ENCODE results near the gene CRLF1. TPM values are rescaled to one million over a fixed set of nuclear protein-coding genes. Genes with fewer than 3 reads are reported as not detected.

Gene CRLF1
- total RNA-seq, 1 experiment from 2014 or later: 16.2 TPM

- H3K27me3 Mint-ChIP-seq (ENCODE audit: low read depth): peaks cover 60% of the 10 kb centered on the region
Measured at GRCh38 chr19:18620311-18620710, 13.7 kb upstream of the CRLF1 start.

More at GRCh38 chr19:18620311-18620710, 13.7 kb upstream of the CRLF1 start:
- H2AFZ ChIP-seq (ENCODE audit: low read length): no peak overlapping the region
- Mint-ChIP-seq H3K4me1 (no peaks in the 10 kb centered on the region), H3K36me3 (ENCODE audit: insufficient read depth in 1 of 3, low read depth in 3 of 3) (peaks cover 0 to 7% (median 4%) of the 10 kb centered on the region in 3 experiments; a peak in 4 of 7 replicates), H3K27ac (no peak overlapping the region), H3K4me3 (no peak overlapping the region), H3K9me3 (peaks cover 5 to 6% of the 10 kb centered on the region in 2 experiments; a peak in 4 of 5 replicates)
- H3K9me3 ChIP-seq (ENCODE audit: control insufficient read depth, low read depth, low read length): no peaks in the 10 kb centered on the region
- no peaks in the 10 kb centered on the region for H3K79me2 ChIP-seq (ENCODE audit: insufficient read depth, low read length)
- H4K20me1 ChIP-seq (ENCODE audit: control insufficient read depth, insufficient read depth, insufficient read length): no peaks in the 10 kb centered on the region
- H3K4ac ChIP-seq (ENCODE audit: low read depth, low read length): no peak overlapping the region
- 0 out of 2 replicates have a peak, but pooled peaks cover under 1% of the 10 kb centered on the region for H3K27me3 ChIP-seq (ENCODE audit: insufficient read depth, low read length)
- H2BK12ac ChIP-seq (ENCODE audit: insufficient read length, low read depth, low read length): no peak overlapping the region
- H3K14ac ChIP-seq (ENCODE audit: insufficient read depth, low read length): no peak overlapping the region
- no peaks in the 10 kb centered on the region for H3K4me1 ChIP-seq (ENCODE audit: insufficient read depth, low read length)
- no peak overlapping the region for H3K56ac ChIP-seq (ENCODE audit: insufficient read length, low read depth, low read length)
- H3T11ph ChIP-seq (ENCODE audit: low read length): no peak overlapping the region
- no peaks in the 10 kb centered on the region for H3K23me2 ChIP-seq (ENCODE audit: insufficient read length, low read depth, low read length, poor library complexity, severe bottlenecking)
- H2BK20ac ChIP-seq (ENCODE audit: low read depth, low read length, poor library complexity, severe bottlenecking): no peak overlapping the region
- no peak overlapping the region for H3K27ac ChIP-seq (ENCODE audit: insufficient read length, low read depth, low read length)
- H3K4me2 ChIP-seq (ENCODE audit: insufficient read depth, insufficient read length, low read length): no peak overlapping the region
- H4K91ac ChIP-seq (ENCODE audit: insufficient read length, low read depth, low read length): no peak overlapping the region
- no peak overlapping the region for H2BK120ac ChIP-seq (ENCODE audit: low read depth, low read length, poor library complexity, severe bottlenecking)
- no peak overlapping the region for H2BK5ac ChIP-seq (ENCODE audit: insufficient read length, low read length)
- H3K79me1 ChIP-seq (ENCODE audit: insufficient read depth, low read depth, low read length, poor library complexity, severe bottlenecking): no peaks in the 10 kb centered on the region
- DNase-seq: no peak
- no peak overlapping the region for H4K5ac ChIP-seq (ENCODE audit: insufficient read length, low read depth, low read length)
- H2AK5ac ChIP-seq (ENCODE audit: insufficient read length, low read length): no peak overlapping the region
- no peak overlapping the region for H4K8ac ChIP-seq (replicated peaks; ENCODE audit: insufficient read length, low read depth, low read length)
- H3K18ac ChIP-seq (ENCODE audit: insufficient read length, low read depth, low read length): no peak overlapping the region
- WGBS (ENCODE audit: extremely low coverage, insufficient read length, low lambda C conversion rate): no CpG with 5 or more reads among the region's 10 CpGs
- no peak for TF ChIP-seq CTCF (conservative IDR thresholded peaks at IDR 0.05)
- H3K9ac ChIP-seq (ENCODE audit: extremely low read depth, insufficient read length, low read length): no peak overlapping the region
- H3K23ac ChIP-seq (ENCODE audit: insufficient read length, low read depth, low read length): no peak overlapping the region
- H2BK15ac ChIP-seq (ENCODE audit: low read depth, low read length): no peak overlapping the region

Measured in H9 (cell line).